HUES48 (cell line): ENCODE results near the gene THTPA.

Experiments used
- H3K27ac ChIP-seq: one replicate; pipeline ENCODE4 v1.7.0; 2013; ENCODE audit warnings: low read depth, low read length, inconsistent platforms
- H3K27me3 ChIP-seq: 2 replicates; pipeline ENCODE4 v1.6.1; 2013; ENCODE audit warnings: mild to moderate bottlenecking, low read length; ENCODE audit not compliant: control insufficient read depth, insufficient read depth
- H3K36me3 ChIP-seq: 2 replicates; pipeline ENCODE4 v1.6.1; 2013; ENCODE audit warnings: low read length; ENCODE audit not compliant: control insufficient read depth, insufficient read depth
- H3K4me1 ChIP-seq: 2 replicates; pipeline ENCODE4 v1.6.1; 2013; ENCODE audit warnings: mild to moderate bottlenecking, low read length; ENCODE audit not compliant: control insufficient read depth, insufficient read depth
- H3K4me3 ChIP-seq: 2 replicates; pipeline ENCODE4 v1.5.1; 2013; ENCODE audit warnings: mild to moderate bottlenecking, low read depth, low read length
- H3K9ac ChIP-seq: 2 replicates; pipeline ENCODE4 v1.6.1; 2013; ENCODE audit warnings: mild to moderate bottlenecking, low read depth, low read length, moderate library complexity
- H3K9me3 ChIP-seq: 2 replicates; pipeline ENCODE4 v1.6.1; 2013; ENCODE audit warnings: low read length; ENCODE audit not compliant: control insufficient read depth, insufficient read depth

The THTPA gene

DNA sequence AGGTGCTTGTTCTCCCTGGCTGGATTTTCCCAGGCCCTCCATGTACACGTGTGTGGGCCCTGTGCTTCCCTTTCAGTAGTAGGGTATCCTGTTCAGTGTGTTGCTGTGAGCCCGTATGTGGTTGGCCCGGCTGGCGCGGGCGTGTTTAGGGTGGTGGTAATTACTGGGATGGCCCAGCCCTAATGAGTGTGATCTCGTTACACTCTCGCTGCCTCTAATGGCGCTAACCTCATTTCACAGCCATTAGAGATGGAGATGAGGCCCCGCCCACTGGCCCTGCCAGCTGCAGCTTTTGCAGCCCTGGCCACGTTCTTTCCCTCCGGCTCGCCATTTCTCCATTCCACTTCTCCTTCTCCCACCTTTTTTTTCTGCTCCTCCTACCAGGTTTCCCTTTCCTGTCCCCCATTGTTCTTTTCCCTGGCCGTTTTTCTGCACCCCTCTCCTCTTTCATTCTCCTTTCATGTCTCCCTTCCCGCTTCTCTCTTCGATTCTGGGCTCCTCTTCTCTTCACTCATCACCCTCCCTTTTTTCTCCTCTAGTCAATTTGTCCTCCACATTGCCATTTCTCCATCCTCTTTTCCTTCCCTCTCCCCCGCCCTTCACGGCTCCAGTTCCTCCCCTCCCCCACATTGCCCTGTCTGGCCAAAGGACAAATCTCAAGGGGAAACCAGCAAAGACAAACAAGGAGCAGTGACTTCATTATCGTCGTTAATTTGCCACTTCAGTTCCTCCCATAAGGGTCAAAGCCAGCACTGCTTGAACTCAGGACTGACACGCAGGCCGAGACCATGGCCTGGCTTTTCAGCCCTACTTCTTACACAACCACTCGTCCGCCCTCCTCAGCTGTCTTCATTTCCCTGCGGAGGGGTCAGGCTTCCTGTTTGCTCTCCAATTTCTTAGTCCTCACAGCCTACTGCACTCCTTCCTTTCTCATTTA is 11.3 kb upstream of the THTPA start:
- Histone ChIP-seq H3K27me3 (no peaks in the 10 kb centered on the region), H3K9me3 (no peaks in the 10 kb centered on the region), H3K36me3 (peaks cover 21% of the 10 kb centered on the region), H3K27ac (peak overlapping the region; percentile 73), H3K4me3 (peak overlapping the region; percentile 28; the same call in 1 of the 2 replicates), H3K4me1 (peaks cover 70% of the 10 kb centered on the region), H3K9ac (peak overlapping the region; percentile 58; the same call in 1 of the 2 replicates)

GRCh38 chr14:23545740-23546365 is 10.2 kb upstream of the THTPA start:
- Histone ChIP-seq H3K36me3 (peaks cover 21% of the 10 kb centered on the region), H3K27ac (peak overlapping the region; percentile 73), H3K9me3 (no peaks in the 10 kb centered on the region), H3K4me1 (peaks cover 71% of the 10 kb centered on the region), H3K4me3 (peak overlapping the region; percentile 28; the same call in 1 of the 2 replicates), H3K27me3 (no peaks in the 10 kb centered on the region), H3K9ac (no peak overlapping the region)

DNA sequence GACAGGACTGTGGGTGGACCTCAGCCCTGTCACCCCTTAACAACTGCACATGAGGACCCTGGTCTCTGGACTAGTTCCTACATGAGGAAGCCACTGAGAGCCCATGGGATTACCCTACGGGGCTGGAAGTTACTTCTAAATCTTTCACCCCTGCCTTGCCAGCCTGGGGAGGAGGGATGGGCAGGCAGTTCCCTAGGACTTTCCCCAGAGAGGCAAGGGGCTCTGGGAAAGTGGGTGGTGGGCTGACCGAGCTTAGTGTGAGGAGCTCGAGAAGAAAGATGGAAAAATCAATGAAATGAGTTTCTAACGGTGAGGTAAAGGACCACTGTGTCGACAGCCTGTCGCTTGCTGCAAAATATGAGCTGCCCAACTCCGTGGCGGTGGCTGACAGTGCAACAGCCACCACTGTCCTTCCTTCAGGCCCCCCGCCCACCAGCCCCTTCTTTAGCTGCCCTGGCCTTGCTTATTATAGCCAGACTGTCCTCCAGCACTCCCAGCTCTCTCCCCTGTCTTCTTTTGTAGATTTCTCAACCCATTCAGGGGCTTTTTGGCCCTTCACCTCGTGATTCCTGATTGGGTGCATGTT is 9.5 kb upstream of the THTPA start:
- peaks cover 21% of the 10 kb centered on the region for H3K36me3 ChIP-seq
- no peak overlapping the region for H3K9ac ChIP-seq
- H3K4me1 ChIP-seq, result peaks cover 71% of the 10 kb centered on the region
- H3K9me3 ChIP-seq, result no peaks in the 10 kb centered on the region
- H3K27ac ChIP-seq, result no peak overlapping the region
- no peaks in the 10 kb centered on the region for H3K27me3 ChIP-seq
- no peak overlapping the region for H3K4me3 ChIP-seq

DNA sequence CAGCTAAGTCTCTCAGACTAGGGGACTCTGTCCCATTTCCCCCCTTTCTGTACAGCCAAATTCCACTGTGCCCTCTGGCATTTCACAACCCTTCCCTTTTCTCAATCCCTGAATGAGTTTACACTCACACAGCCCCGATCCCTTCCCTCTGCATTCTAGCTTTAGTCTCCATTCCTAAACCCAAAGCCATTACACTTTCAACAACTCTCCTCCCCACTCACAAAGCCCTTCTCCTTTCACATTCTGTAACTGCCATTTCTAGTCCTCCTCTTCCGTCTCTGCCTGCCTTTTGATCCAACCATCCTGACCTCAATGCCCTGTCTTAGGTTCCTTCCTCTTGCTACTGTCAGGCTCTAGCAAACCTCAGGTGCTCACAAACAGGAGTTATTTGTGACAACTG is 8.1 kb upstream of the THTPA start:
- H3K27me3 ChIP-seq, result no peaks in the 10 kb centered on the region
- no peaks in the 10 kb centered on the region for H3K9me3 ChIP-seq
- peak overlapping the region; percentile 96; the same call in 1 of the 2 replicates for H3K4me3 ChIP-seq
- peak overlapping the region; percentile 92 for H3K27ac ChIP-seq
- H3K4me1 ChIP-seq, result peaks cover 66% of the 10 kb centered on the region
- H3K36me3 ChIP-seq, result peaks cover 12% of the 10 kb centered on the region
- H3K9ac ChIP-seq, result peak overlapping the region; percentile 28; the same call in 1 of the 2 replicates

- H3K9ac ChIP-seq, result peak overlapping the region; percentile 28
- peak overlapping the region; percentile 96 for H3K4me3 ChIP-seq
- H3K27me3 ChIP-seq, result no peaks in the 10 kb centered on the region
- peaks cover 66% of the 10 kb centered on the region for H3K4me1 ChIP-seq
- H3K9me3 ChIP-seq, result no peaks in the 10 kb centered on the region
- peaks cover 5% of the 10 kb centered on the region; the same call in 1 of the 2 replicates for H3K36me3 ChIP-seq
- peak overlapping the region; percentile 92 for H3K27ac ChIP-seq
These were observed 7.4 kb upstream of the THTPA start for GRCh38 chr14:23548351-23549318.

GRCh38 chr14:23550131-23550811 is 5.8 kb upstream of the THTPA start:
- no peaks in the 10 kb centered on the region for H3K27me3 ChIP-seq
- peaks cover 56% of the 10 kb centered on the region for H3K4me1 ChIP-seq
- H3K4me3 ChIP-seq, result peak overlapping the region; percentile 96
- peaks cover 4% of the 10 kb centered on the region; the same call in 1 of the 2 replicates for H3K36me3 ChIP-seq
- no peaks in the 10 kb centered on the region for H3K9me3 ChIP-seq
- H3K9ac ChIP-seq, result peak overlapping the region; percentile 83; the same call in 1 of the 2 replicates
- peak overlapping the region; percentile 87 for H3K27ac ChIP-seq

- H3K9ac ChIP-seq, result peak overlapping the region; percentile 83
- H3K4me3 ChIP-seq, result peak overlapping the region; percentile 96
- H3K27ac ChIP-seq, result peak overlapping the region; percentile 87
- peaks cover 4% of the 10 kb centered on the region; the same call in 1 of the 2 replicates for H3K36me3 ChIP-seq
- no peaks in the 10 kb centered on the region for H3K27me3 ChIP-seq
- peaks cover 52% of the 10 kb centered on the region for H3K4me1 ChIP-seq
- no peaks in the 10 kb centered on the region for H3K9me3 ChIP-seq
These were observed 5.2 kb upstream of the THTPA start for GRCh38 chr14:23550812-23551265.

DNA sequence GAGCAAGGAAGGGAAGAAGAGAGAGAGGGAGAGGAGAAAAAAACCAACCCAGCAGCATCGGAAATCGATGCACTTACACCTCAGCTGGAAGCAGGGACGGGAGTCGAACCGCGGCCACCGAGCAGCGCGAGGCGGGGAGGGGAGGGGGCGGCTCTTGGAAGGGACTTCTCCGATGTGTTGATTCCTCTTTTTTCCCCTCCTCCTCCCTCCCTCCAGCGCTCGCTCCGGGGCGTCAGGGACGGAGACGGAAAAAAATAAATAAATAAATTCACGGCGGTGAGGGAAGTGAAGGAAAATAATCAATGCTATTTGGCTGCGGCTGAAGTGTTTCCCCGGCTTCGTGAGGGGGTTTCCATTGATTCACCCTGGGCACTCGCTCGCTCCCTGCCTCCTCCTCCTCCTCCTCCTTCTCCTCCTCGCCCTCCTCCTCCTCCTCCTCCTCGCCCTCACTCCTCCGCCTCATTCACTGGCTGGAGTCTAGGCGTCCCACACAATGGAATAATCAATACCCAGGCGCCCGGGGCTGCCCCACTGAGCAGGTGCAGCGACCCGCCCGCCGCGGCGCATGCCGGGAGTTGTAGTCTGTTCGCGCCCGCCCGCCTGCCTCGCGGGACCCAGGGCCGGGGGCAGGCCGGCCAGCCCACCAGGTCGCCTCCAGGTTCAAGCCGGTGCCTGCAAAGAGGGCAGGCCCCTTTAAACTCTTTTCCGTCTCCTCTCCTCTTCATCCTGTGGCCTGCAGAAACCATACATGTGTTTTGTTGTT is 4.6 kb upstream of the THTPA start, which contains the start of gene ZFHX2:
Gene ZFHX2, minus strand, starts transcription at position 500 of the 763 bp plus-strand sequence. CDS start 16,440 bp downstream, outside the sequence.
- H3K4me3 ChIP-seq, result peak within 1 kb of the TSS; percentile 96
- peak within 1 kb of the TSS; percentile 87 for H3K27ac ChIP-seq
- peaks cover 45% of the 10 kb centered on the region for H3K4me1 ChIP-seq
- no peaks in the 10 kb centered on the region for H3K36me3 ChIP-seq
- H3K9ac ChIP-seq, result peak within 1 kb of the TSS; percentile 83
- H3K9me3 ChIP-seq, result no peaks in the 10 kb centered on the region
- H3K27me3 ChIP-seq, result no peaks in the 10 kb centered on the region

- H3K27me3 ChIP-seq, result no peaks in the 10 kb centered on the region
- peak overlapping the region; percentile 90; the same call in 1 of the 2 replicates for H3K9ac ChIP-seq
- peaks cover 22% of the 10 kb centered on the region for H3K4me1 ChIP-seq
- H3K36me3 ChIP-seq, result peaks cover 29% of the 10 kb centered on the region
- peak overlapping the region; percentile 93 for H3K4me3 ChIP-seq
- H3K27ac ChIP-seq, result no peak overlapping the region
- H3K9me3 ChIP-seq, result no peaks in the 10 kb centered on the region
These were observed 564 bp upstream of the THTPA start for GRCh38 chr14:23555533-23555881.
